ENCODE measurements around the gene UCN3. TPM values are rescaled to one million over a fixed set of nuclear protein-coding genes. Genes with fewer than 3 reads are reported as not detected.

The UCN3 gene
- polyA plus RNA-seq, 1 of the 3 experiments (the other 2 are of a cell fraction) = not detected

DNA sequence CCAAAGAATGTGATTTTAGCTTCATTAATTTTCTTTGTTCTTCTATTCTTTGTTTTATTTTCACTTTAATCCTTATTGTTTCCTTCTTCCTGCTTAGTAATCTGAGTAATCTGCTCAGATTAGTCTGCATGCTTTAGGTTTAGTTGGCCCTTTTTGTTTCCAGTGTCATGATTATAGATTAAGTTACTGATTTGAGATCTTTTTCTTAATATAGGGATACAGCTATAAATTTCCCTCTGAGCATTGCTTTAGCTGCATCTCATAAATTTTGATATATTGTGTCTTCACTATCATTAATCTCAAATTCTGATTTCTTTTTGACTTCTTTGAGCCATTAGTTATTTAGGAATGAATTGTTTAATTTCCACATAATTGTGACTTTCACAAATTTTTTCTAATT lies 53.8 kb downstream of the UCN3 start:
- H3K27me3 ChIP-seq (ENCODE audit: insufficient read depth) = no peaks in the 10 kb centered on the region
- ChIA-PET POLR2A (interaction anchor here (0.6 kb wide), 1 partner anchor 578 kb away, joined by 3 read pairs; no protein-coding TSS in a partner anchor), CTCF (interaction anchor here (0.9 kb wide), 1 partner anchor 211 kb away, joined by 3 read pairs; no protein-coding TSS in a partner anchor)
- H3K79me2 ChIP-seq (ENCODE audit: insufficient read depth) = peaks cover 100% of the 10 kb centered on the region
- no peaks in the 10 kb centered on the region; a peak in 2 of 4 replicates for H3K4me1 ChIP-seq (ENCODE audit: control insufficient read depth in 1 of 2, insufficient read depth in 2 of 2, low read depth in 1 of 2, low read length in 1 of 2)
- no peaks in the 10 kb centered on the region for H3F3A ChIP-seq (replicated peaks; ENCODE audit: insufficient read depth)
- no peak overlapping the region for H3K27ac ChIP-seq (ENCODE audit: low read depth in 2 of 2, low read length in 1 of 2)
- H2AFZ ChIP-seq (ENCODE audit: low read depth) = no peak overlapping the region
- H3K9me2 ChIP-seq = no peaks in the 10 kb centered on the region
- TF ChIP-seq, protein P1, sequence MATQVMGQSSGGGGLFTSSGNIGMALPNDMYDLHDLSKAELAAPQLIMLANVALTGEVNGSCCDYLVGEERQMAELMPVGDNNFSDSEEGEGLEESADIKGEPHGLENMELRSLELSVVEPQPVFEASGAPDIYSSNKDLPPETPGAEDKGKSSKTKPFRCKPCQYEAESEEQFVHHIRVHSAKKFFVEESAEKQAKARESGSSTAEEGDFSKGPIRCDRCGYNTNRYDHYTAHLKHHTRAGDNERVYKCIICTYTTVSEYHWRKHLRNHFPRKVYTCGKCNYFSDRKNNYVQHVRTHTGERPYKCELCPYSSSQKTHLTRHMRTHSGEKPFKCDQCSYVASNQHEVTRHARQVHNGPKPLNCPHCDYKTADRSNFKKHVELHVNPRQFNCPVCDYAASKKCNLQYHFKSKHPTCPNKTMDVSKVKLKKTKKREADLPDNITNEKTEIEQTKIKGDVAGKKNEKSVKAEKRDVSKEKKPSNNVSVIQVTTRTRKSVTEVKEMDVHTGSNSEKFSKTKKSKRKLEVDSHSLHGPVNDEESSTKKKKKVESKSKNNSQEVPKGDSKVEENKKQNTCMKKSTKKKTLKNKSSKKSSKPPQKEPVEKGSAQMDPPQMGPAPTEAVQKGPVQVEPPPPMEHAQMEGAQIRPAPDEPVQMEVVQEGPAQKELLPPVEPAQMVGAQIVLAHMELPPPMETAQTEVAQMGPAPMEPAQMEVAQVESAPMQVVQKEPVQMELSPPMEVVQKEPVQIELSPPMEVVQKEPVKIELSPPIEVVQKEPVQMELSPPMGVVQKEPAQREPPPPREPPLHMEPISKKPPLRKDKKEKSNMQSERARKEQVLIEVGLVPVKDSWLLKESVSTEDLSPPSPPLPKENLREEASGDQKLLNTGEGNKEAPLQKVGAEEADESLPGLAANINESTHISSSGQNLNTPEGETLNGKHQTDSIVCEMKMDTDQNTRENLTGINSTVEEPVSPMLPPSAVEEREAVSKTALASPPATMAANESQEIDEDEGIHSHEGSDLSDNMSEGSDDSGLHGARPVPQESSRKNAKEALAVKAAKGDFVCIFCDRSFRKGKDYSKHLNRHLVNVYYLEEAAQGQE (IDR thresholded peaks at IDR 0.05; ENCODE audit: low read depth, low read length) = no peak
- TF ChIP-seq GATA2 (CRISPR knock-in tag; IDR thresholded peaks at IDR 0.05) (no peak), NFIC (IDR thresholded peaks at IDR 0.05; ENCODE audit: borderline replicate concordance) (no peak), YY1 (IDR thresholded peaks at IDR 0.05; ENCODE audit: low read depth) (no peak), EP300 (IDR thresholded peaks at IDR 0.05; ENCODE audit: borderline replicate concordance in 1 of 2, low read depth in 1 of 2, low read length in 1 of 2) (no peak), POLR2AphosphoS5 (IDR thresholded peaks at IDR 0.05; ENCODE audit: low read depth, low read length) (no peak), JUND (IDR thresholded peaks at IDR 0.05) (no peak), IRF3 (IDR thresholded peaks at IDR 0.05; ENCODE audit: low read depth, low read length) (no peak), NRF1 (IDR thresholded peaks at IDR 0.05; ENCODE audit: low read depth, low read length) (no peak), MEF2A (IDR thresholded peaks at IDR 0.05; ENCODE audit: borderline replicate concordance, low read depth) (no peak), SMC3 (IDR thresholded peaks at IDR 0.05; ENCODE audit: low read depth, low read length) (no peak), CHD2 (IDR thresholded peaks at IDR 0.05; ENCODE audit: low read length, partially characterized antibody) (no peak), ELF1 (IDR thresholded peaks at IDR 0.05) (no peak), CTCF (IDR thresholded peaks at IDR 0.05) (no peak), RXRA (IDR thresholded peaks at IDR 0.05; ENCODE audit: borderline replicate concordance, low read depth) (no peak), TCF12 (IDR thresholded peaks at IDR 0.05) (no peak)
- TF ChIP-seq, protein P2, sequence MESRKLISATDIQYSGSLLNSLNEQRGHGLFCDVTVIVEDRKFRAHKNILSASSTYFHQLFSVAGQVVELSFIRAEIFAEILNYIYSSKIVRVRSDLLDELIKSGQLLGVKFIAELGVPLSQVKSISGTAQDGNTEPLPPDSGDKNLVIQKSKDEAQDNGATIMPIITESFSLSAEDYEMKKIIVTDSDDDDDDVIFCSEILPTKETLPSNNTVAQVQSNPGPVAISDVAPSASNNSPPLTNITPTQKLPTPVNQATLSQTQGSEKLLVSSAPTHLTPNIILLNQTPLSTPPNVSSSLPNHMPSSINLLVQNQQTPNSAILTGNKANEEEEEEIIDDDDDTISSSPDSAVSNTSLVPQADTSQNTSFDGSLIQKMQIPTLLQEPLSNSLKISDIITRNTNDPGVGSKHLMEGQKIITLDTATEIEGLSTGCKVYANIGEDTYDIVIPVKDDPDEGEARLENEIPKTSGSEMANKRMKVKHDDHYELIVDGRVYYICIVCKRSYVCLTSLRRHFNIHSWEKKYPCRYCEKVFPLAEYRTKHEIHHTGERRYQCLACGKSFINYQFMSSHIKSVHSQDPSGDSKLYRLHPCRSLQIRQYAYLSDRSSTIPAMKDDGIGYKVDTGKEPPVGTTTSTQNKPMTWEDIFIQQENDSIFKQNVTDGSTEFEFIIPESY (IDR thresholded peaks at IDR 0.05; ENCODE audit: borderline replicate concordance, low read depth) = no peak
- peaks cover 0 to 19% of the 10 kb centered on the region in 2 experiments for H3K36me3 ChIP-seq (replicated peaks in 1 of 2; ENCODE audit: control insufficient read depth in 1 of 2, insufficient read depth in 2 of 2, low read length in 1 of 2)
- H3K9ac ChIP-seq = no peak overlapping the region
- no peak for DNase-seq
- H4K20me1 ChIP-seq (ENCODE audit: insufficient read depth) = no peaks in the 10 kb centered on the region
- H3K9me3 ChIP-seq = peaks cover 16% of the 10 kb centered on the region
- H3K4me3 ChIP-seq (ENCODE audit: low read depth in 2 of 2, low read length in 1 of 2) = no peak overlapping the region
- H3K4me2 ChIP-seq = no peak overlapping the region

Data from SK-N-SH (cell line).